Stimulated activated CD4-positive, alpha-beta T cell treated with anti-CD3 and anti-CD28 coated beads, TNF-alpha, amount 100 ng/mL, for 48 hours (primary cell): ENCODE results near the gene MARCHF9.
A peak's percentile ranks its signal among the peaks of the same experiment; 100 is the strongest.

Experiments
- DNase-seq, 3 donors: peaks; one replicate each; pipeline ENCODE4 v3.0.0-alpha.2; 2020; ENCODE audit warnings: low read depth in 3 of 3

The MARCHF9 gene

DNA sequence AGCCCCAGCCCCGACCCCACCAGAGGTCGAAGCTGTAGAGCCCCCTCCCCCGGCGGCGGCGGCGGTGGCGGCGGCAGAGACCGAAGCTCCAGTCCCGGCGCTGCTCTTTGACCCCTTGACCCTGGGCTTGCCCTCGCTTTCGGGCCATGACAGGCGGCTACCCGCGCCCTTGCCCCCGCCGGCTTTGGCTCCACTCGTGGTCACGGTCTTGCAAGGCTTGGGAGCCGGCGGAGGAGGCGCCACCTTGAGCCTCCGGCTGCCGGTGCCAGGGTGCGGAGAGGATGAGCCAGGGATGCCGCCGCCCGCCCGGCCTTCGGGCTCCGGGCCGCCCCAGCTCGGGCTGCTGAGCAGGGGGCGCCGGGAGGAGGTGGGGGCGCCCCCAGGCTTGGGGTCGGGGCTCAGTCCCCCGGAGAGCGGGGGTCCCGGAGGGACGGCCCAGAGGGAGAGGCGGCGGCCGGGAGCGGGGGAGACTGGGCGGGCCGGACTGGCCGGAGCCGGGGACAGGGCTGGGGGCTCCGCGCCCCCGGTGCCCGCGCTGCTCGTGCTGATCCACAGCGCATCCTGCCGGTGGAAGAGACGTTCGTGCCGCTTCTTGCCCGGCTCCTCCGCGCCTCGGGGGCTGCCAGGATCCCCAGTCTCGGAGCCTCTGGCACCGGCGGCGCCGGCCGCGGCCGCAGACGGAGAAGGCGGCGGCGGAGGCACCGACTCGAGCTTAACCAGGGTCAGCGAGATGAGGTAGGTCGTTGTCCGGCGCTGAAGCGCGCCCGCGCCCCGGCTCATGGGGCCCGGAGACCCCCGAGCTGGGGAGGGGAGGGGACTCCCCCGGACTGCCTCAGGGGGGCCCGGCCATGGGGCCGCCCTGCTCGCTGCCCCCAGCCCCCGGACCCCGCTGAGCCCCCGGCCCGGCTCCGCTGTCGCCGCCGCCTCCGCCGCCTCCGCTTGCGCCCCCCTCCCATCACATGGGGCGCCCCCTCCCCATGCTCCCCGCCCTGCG lies 17.1 kb upstream of the MARCHF9 start:
- DNase-seq, result no peak

- DNase-seq, result no peak
Measured at GRCh38 chr12:57738661-57739237, 16.2 kb upstream of the MARCHF9 start, which contains the start of gene AGAP2. AGAP2 (minus strand) TSS chr12:57738742; CDS start chr12:57738246, 496 bp downstream.

DNA sequence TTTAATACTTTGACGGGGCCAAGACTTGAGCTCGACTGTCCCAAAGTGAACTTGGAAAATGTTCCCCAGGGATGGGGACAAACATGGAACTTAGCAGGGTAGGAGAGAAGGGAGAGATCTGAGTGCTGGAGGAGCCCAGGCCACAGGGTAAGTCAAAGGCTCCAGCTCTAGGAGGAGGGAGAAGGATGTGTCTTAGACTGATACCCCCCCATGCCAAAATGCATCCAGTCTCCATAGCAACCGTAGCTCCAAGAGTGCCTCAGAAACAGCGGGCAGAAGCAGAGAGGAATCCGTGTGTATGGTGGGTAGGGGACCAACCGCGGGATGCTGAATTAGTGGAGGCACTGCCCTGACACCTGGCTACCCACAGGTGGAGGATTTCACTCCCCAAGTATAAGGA lies 15.5 kb upstream of the MARCHF9 start:
- DNase-seq, result no peak

GRCh38 chr12:57739914-57740538 lies 14.9 kb upstream of the MARCHF9 start:
- no peak for DNase-seq

DNA sequence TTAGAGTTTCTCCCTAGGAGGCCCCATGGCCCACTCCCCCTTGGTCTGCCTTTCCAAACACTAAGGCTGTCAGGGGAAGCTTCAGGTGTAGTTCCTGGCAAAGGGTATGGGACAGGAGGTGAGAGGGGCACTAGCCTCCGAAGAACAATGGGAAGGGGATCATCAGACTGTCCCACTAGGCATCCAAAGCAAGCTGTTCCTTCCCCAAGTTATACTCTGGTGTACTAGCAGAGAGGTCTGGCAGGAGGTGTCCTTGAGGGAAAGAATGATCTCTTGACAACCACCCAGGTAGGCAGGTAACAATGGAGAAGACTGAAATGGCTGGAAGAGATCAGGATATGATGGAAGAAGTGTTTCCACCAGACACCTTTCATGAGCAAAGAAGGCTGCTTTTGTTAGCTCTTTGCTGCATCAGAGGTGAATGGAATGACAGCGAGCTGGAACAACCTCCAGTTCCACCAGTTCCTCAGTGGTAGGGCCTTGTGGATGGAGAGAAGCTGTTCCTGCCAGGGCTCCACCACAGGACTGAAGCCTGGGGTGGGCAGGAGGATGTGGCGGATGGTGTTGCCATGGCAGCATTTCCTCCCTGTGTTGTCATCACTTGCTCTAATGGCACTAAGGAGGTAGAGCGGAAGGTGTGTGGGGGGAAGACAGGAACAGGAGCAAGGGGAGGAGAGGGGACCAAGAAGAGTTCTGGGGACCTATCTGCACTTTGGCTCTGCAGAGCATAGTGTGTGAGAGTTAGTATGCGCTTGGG lies 14.1 kb upstream of the MARCHF9 start:
- peak in 1 of 3 donors; percentile 53 for DNase-seq

DNA sequence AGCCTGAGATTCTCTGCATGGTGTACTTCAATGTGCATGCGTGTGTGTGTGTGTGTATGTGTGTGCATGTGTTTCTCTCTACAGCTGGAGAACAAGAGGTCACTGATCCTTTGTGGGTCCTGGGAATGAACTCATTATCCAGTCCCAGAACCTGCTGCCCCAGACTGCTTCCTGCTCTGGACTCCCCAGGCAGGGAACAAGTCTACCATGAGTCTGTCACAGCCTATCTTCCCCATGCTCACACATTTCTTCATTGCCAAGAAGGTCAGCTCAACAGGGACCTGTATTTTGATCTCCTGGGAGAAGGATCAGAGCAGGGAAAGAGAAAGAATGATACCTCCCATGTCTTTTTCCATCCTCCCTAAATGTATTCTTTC lies 13.5 kb upstream of the MARCHF9 start:
- no peak for DNase-seq

DNA sequence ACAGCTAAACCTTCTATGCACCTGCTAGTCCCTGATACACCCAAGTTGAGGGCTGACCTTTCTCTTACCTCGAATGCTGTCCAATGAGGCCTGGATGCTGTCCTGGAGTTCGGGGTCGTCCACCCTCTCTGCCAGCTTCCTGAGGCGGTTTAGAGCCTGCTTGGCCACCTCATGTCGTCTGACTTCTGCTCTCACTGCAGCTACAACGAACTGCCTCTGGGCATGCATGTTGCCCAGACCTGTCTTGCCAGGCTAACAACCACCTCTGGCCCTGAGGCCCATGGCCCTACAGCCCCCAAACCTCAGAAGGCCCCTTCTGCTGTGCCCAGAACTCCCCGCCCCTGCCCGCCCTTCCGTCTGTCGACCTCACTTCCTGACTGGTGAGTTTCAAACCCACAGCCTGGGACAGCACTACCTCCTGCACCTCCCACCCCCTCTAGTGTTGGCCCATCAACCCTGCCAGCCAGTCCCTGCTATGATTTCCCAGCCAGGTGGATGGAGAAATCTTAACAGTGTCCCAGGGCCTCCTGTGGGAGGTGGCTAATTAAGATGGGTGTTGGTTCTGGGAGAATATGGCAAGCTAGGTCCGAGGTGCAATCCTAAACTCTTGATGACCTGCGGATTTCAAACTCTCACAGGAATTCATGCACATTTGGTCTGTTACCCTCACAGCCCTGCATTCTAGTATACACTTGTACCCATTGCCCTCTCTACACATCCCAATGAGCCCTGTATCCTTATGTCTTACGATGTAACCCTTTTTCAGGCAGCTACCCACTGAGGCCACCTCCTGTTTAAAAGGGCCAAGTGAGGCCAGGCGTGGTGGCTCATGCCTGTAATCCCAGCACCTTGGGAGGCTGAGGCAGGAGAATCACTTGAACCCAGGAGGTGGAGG lies 12.8 kb upstream of the MARCHF9 start:
- peak in 2 of 3 donors; percentile 57 to 80 for DNase-seq

DNA sequence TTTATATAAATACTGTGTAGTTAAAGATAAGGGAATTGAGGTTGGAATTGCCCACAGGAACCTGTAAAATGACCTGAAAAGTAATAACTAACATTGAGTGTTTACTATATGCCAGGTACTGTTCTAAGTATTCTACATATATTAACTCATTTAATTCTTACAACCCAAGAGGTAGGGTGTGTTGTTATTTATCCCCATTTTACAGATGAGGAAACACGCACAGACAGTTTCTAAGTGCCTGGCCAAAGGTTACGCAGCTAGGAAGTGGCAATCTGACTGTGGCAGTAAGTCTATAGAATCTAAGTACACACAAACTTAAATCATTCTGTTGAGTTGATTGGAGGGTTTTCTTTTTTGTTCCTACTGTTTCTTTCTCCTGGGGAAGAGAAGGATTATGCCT lies 11.1 kb upstream of the MARCHF9 start:
- no peak for DNase-seq

DNA sequence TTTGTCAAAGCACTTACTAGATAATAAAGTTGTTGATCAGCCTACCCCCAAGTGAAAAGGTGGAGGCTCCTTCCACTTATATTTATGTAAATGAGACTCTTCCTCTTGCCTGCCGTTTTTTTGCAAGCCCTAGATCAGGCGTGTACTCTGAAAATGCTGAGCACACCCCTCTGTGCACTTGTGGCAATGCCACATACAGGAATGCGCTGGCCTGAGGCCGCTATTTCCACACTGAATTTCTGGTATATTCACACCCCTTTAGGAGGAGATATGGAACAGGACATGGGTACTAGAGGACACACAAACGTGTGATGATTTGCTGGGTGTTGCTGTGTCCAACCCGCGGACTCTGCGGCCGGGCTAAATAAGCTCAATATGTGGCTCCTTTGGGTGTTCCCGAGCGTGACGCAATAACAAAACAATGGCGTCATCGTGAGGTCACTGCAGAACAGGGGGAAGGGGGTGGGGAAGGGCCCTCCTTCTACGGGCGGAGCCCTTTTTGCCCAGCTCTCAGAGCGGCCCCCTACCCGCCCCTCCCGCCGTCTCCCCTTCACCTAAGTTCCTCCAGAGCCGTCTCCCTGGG lies 10.6 kb upstream of the MARCHF9 start:
- peak in 2 of 3 donors; percentile 66 to 67 for DNase-seq

GRCh38 chr12:57744777-57745484 lies 10.0 kb upstream of the MARCHF9 start, which contains the start of gene TSPAN31:
TSPAN31 (plus strand) TSS chr12:57745039; CDS start chr12:57745155, 116 bp downstream.
- peak; percentile 90 to 95 (median 94) for DNase-seq

DNA sequence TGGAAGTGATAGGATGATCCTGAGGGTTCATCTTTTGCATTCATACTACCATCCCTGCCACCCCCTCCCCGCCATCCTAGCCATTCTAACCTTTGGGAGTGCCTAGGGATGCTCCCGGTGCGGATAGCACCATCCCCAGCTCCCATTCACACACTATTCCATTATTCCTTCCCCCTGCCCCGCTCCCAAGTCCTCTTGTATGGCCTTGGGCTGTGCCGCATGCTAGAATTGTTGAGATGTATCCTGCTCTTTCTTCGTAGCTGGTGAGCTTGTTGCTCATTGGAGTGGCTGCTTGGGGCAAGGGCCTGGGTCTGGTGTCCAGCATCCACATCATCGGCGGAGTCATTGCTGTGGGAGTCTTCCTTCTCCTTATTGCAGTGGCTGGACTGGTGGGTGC lies 9.4 kb upstream of the MARCHF9 start:
- no peak for DNase-seq

DNA sequence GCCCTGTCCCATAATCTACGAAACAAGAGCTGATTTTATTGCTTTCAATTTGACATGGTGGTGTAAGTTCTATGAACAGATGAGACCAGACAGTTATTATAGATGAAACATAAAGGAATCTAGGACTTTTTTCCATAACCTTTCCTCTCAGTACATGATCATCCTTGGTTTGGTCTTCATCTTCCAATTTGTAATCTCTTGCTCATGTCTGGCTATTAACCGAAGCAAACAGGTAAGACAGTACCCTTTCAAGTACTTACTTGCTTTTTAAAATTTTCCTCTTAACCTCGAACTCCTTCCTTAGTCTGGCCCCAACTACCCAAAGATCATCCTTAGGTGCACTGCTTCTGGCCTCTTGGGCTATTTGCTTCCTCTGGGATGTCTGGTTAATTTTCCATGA lies 8.9 kb upstream of the MARCHF9 start:
- DNase-seq, result no peak

GRCh38 chr12:57749061-57749460 lies 5.8 kb upstream of the MARCHF9 start:
- DNase-seq, result no peak

GRCh38 chr12:57750561-57751431 lies 4.1 kb upstream of the MARCHF9 start:
- no peak for DNase-seq

DNA sequence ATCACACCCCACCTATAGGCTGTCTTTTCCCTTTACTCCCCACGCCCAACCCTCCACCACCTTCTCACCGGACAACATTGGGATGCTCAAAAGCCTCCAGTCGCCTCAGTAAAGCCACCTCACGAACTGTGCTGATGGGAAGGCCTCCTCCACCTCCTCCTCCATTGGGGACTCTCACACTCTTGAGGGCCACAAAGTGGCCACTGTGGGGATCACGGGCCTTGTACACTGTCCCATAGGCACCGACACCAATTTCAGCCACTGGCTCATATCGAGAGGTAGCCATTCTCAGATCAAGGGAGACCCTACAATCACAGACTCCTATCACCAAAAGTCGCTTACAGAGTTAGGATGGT lies 3.5 kb upstream of the MARCHF9 start:
- DNase-seq, result no peak

DNA sequence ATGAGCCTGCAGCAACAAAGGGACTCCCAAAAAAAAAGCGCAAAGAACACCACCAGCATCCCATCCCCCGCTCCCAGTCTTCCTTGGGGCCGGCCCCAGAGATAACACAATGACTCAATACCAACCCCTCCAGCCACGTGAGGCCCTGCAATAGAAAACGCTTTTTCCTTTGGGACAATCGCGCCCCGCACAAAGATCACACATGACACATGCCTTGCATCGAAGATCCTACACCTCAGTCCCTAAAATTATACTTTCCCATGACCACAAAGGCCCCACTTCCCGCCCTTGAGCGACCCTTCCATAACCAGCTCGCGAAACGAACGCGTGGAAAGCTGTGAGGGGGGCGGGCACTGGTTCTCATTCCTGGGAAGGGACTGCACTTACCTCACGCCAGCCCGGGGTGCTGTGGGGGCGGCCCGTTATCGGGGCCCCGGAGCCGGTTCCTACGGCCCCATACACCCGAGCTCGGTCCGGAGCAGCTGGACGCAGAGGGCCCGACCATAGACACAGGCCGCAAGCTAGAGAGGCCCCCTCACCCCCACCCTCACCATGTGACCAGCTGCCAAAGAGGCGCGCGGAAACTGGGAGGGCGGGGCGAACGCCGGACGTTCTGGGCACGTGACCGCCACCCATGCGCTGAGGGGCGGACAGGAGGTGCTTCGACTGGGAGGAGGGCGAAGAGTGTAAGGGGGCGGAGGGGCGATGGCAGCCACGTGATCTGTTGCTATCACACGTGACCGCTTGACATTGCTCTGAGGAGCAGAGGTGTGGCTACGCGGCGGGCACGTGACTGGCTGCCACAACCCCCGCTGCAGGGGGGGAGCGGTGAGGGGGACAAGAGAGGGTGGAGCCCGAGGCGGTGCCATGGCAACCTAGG lies 2.9 kb upstream of the MARCHF9 start, which contains the start of gene CDK4:
TSS of gene CDK4 (minus strand) at position 523 of the 880 bp plus-strand sequence. CDS start 593 bp downstream, outside the sequence.
- peak; percentile 94 to 98 (median 96) for DNase-seq

DNA sequence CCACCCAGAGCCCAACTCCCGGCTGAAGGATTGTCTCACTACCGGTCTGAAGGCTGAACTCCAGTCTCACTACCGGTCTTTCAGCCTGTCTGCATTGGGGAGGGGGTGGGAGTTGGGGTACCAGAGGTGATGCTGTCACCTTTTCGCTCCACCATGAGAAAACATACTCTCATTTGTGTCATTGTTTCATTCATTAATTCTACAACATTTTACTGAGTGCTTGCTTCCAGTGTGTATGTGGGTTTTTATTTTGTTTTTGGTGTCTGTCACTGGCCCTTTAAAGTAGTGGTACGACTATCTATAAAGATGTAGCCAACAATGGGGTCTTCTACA lies 2.3 kb upstream of the MARCHF9 start:
- no peak for DNase-seq
